G401.6 (cell line): ENCODE data around the gene SHISA9.

Source experiments
- FAIRE-seq: peaks from 2 replicates; lab custom pipeline; 2012; peaks lifted over from hg19 to GRCh38; lab: Jason Lieb, UNC

Gene SHISA9

GRCh38 chr16:13123991-13124390 is 222.6 kb downstream of the SHISA9 start:
- FAIRE-seq = no peak

GRCh38 chr16:13127144-13127543 is 225.7 kb downstream of the SHISA9 start:
- FAIRE-seq = no peak

- FAIRE-seq = no peak
Measured at GRCh38 chr16:13130586-13130985, 229.2 kb downstream of the SHISA9 start.

GRCh38 chr16:13134836-13135235 is 233.4 kb downstream of the SHISA9 start:
- no peak for FAIRE-seq

- no peak for FAIRE-seq
Measured at GRCh38 chr16:13136901-13137300, 235.5 kb downstream of the SHISA9 start.

- FAIRE-seq = no peak
Measured at GRCh38 chr16:13138528-13138927, 237.1 kb downstream of the SHISA9 start.

- FAIRE-seq = no peak
Measured at GRCh38 chr16:13139661-13140241, 238.4 kb downstream of the SHISA9 start.

- FAIRE-seq = no peak
Measured at GRCh38 chr16:13143551-13143950, 242.2 kb downstream of the SHISA9 start.

- FAIRE-seq = no peak
Measured at GRCh38 chr16:13146829-13147228, 245.4 kb downstream of the SHISA9 start.

GRCh38 chr16:13148294-13148693 is 246.9 kb downstream of the SHISA9 start:
- FAIRE-seq = no peak

GRCh38 chr16:13148836-13149235 is 247.4 kb downstream of the SHISA9 start:
- FAIRE-seq = no peak

GRCh38 chr16:13150181-13150885 is 248.9 kb downstream of the SHISA9 start:
- FAIRE-seq = no peak

GRCh38 chr16:13153696-13154095 is 252.3 kb downstream of the SHISA9 start:
- FAIRE-seq = no peak

GRCh38 chr16:13154799-13155198 is 253.4 kb downstream of the SHISA9 start:
- no peak for FAIRE-seq

GRCh38 chr16:13155377-13155776 is 254.0 kb downstream of the SHISA9 start:
- FAIRE-seq = no peak

GRCh38 chr16:13155780-13156179 is 254.4 kb downstream of the SHISA9 start:
- no peak for FAIRE-seq

GRCh38 chr16:13157082-13157481 is 255.7 kb downstream of the SHISA9 start:
- FAIRE-seq = no peak

GRCh38 chr16:13158427-13158826 is 257.0 kb downstream of the SHISA9 start:
- no peak for FAIRE-seq

GRCh38 chr16:13165024-13165423 is 263.6 kb downstream of the SHISA9 start:
- no peak for FAIRE-seq

- FAIRE-seq = no peak
Measured at GRCh38 chr16:13168091-13168572, 266.7 kb downstream of the SHISA9 start.

- no peak for FAIRE-seq
Measured at GRCh38 chr16:13171313-13171712, 269.9 kb downstream of the SHISA9 start.

GRCh38 chr16:13176711-13177110 is 275.3 kb downstream of the SHISA9 start:
- FAIRE-seq = no peak

GRCh38 chr16:13178318-13178717 is 276.9 kb downstream of the SHISA9 start:
- FAIRE-seq = no peak

GRCh38 chr16:13181432-13181831 is 280.0 kb downstream of the SHISA9 start:
- no peak for FAIRE-seq
